Measurements from ENCODE around the gene SLC13A3. TPM values are rescaled to one million over a fixed set of nuclear protein-coding genes. Genes with fewer than 3 reads are reported as not detected.

The SLC13A3 gene
- total RNA-seq, 1 experiment from 2014 or later: not detected

DNA sequence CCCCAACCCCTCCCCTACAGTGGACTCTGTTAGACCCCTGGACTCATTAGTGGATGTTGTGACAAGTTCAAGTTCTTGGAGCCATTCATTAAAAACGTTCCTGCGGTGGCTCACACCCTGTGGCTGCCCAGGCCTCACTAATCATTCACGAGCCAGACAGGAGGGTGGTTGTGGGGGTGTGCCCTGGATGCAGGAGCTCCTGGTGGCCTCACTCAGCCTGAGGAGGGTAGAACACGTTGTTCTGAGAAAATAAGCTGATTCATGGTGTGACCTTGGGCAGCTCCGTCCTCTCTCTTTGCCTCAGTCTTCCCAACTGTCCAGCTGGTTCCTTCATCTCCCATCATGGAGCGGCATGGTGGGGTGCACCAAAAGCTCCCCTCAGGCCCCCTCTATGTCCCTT, 16.7 kb downstream of the SLC13A3 start:
- DNase-seq: peak; percentile 77
- no peak overlapping the region for H3K4me3 Mint-ChIP-seq (ENCODE audit: low read depth, unreplicated experiment)
- H3K4me1 Mint-ChIP-seq (ENCODE audit: low read depth, unreplicated experiment): peaks cover 71% of the 10 kb centered on the region
- intact Hi-C loops (cut with micrococcal nuclease; ENCODE audit: unreplicated experiment): loop anchor here (5.0 kb wide), 1 partner anchor 67 kb away; no protein-coding TSS in a partner anchor
- CTCF ChIA-PET: interaction anchor here (0.6 to 0.9 kb wide), 3 partner anchors 12 to 55 kb away, joined by 3 to 6 read pairs (median 4); no protein-coding TSS in a partner anchor
- BruUV-seq (replicated peaks): no TSS peak
- H3K27me3 Mint-ChIP-seq (ENCODE audit: unreplicated experiment): no peaks in the 10 kb centered on the region
- H3K27ac Mint-ChIP-seq (ENCODE audit: unreplicated experiment): peak overlapping the region; percentile 60
- H3K36me3 Mint-ChIP-seq (ENCODE audit: insufficient read depth, unreplicated experiment): peaks cover 13% of the 10 kb centered on the region
- TF ChIP-seq, protein P1, sequence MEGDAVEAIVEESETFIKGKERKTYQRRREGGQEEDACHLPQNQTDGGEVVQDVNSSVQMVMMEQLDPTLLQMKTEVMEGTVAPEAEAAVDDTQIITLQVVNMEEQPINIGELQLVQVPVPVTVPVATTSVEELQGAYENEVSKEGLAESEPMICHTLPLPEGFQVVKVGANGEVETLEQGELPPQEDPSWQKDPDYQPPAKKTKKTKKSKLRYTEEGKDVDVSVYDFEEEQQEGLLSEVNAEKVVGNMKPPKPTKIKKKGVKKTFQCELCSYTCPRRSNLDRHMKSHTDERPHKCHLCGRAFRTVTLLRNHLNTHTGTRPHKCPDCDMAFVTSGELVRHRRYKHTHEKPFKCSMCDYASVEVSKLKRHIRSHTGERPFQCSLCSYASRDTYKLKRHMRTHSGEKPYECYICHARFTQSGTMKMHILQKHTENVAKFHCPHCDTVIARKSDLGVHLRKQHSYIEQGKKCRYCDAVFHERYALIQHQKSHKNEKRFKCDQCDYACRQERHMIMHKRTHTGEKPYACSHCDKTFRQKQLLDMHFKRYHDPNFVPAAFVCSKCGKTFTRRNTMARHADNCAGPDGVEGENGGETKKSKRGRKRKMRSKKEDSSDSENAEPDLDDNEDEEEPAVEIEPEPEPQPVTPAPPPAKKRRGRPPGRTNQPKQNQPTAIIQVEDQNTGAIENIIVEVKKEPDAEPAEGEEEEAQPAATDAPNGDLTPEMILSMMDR (IDR thresholded peaks at IDR 0.05; ENCODE audit: unreplicated experiment): no peak
- peaks cover 2% of the 10 kb centered on the region for H3K9me3 Mint-ChIP-seq (ENCODE audit: low read depth, unreplicated experiment)

DNA sequence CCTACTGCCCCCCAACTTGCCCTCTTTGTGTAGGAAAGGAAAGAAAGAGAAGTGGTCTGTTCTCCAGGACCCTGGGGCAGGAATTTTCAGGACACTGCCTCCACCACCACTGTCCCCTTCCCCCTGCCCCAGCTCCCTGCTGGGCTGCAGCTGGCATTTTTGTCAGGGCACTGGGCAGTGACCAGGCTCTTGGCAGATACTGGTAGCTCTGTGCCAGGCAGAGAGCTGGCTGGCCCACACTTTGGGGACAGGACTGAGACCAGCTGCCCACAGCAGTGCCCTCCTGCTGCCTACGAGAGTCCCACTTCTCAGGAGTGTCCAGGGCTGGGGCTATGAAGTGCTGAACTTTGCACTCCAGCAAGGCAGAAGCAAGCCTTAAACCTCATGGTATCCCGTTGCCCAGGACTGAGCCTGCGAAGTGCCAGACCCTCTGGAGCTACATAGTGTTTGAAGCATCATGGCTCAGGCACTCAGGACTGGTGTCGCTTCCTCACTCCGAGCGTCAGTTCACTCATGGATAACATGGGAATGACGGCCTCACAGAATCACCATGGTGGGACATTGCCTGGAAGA, 19.3 kb downstream of the SLC13A3 start:
- Mint-ChIP-seq H3K4me1 (ENCODE audit: low read depth, unreplicated experiment) (peaks cover 61% of the 10 kb centered on the region), H3K27me3 (ENCODE audit: unreplicated experiment) (no peaks in the 10 kb centered on the region), H3K27ac (ENCODE audit: unreplicated experiment) (peak overlapping the region; percentile 94), H3K4me3 (ENCODE audit: low read depth, unreplicated experiment) (peak overlapping the region; percentile 22), H3K36me3 (ENCODE audit: insufficient read depth, unreplicated experiment) (peaks cover 13% of the 10 kb centered on the region), H3K9me3 (ENCODE audit: low read depth, unreplicated experiment) (peaks cover 4% of the 10 kb centered on the region)
- DNase-seq: no peak
- no TSS peak for BruUV-seq (replicated peaks)
- intact Hi-C loops (cut with micrococcal nuclease; ENCODE audit: unreplicated experiment): loop anchor here (5.0 kb wide), 1 partner anchor 65 kb away; no protein-coding TSS in a partner anchor
- TF ChIP-seq, protein P1 (IDR thresholded peaks at IDR 0.05; ENCODE audit: unreplicated experiment): no peak
- CTCF ChIA-PET: interaction anchor here (0.8 to 1.4 kb wide), 7 partner anchors 15 to 69 kb away, joined by 3 to 5 read pairs (median 3); partner anchors contain the start of gene TP53RK

DNA sequence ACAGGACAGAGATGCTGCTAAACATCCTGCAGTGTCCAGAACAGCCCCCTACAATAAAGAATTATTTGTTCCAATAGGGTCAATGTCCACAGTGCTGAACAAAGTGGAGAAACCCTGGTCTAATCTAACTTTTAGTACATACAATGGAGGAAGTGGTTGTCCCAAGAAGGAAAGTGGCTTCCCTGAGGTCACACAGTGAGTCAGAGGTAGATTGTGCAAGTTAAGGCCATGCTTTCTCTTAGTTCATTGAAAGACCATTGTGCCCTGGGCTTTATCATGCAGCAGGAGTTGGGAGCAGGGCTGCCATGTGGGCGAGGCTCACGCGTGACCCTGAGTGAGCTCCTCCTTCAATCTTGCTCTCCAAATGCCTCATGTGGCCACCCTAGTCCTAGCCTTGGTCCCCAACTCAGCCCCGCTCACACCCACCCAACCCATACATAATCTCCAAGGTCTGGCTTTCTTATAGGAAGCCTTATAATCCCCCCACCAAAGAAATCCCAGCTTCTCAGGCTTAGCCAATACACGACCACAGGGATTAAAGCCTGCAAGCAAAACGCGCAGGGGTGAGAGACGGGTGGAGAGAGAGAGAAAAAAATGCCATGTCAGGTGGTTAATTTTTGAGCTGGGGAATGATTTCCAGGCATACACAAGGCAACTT, 19.9 kb downstream of the SLC13A3 start:
- Mint-ChIP-seq H3K4me1 (ENCODE audit: low read depth, unreplicated experiment) (peaks cover 59% of the 10 kb centered on the region), H3K27me3 (ENCODE audit: unreplicated experiment) (peaks cover 6% of the 10 kb centered on the region), H3K9me3 (ENCODE audit: low read depth, unreplicated experiment) (peaks cover 4% of the 10 kb centered on the region), H3K27ac (ENCODE audit: unreplicated experiment) (peak overlapping the region; percentile 94), H3K36me3 (ENCODE audit: insufficient read depth, unreplicated experiment) (peaks cover 13% of the 10 kb centered on the region), H3K4me3 (ENCODE audit: low read depth, unreplicated experiment) (peak overlapping the region; percentile 22)
- TF ChIP-seq, protein P1 (IDR thresholded peaks at IDR 0.05; ENCODE audit: unreplicated experiment): no peak
- CTCF ChIA-PET: interaction anchor here (0.6 to 1.4 kb wide), 10 partner anchors 9 to 87 kb away, joined by 3 to 5 read pairs (median 3); partner anchors contain the start of gene TP53RK
- DNase-seq: peak; percentile 88
- no TSS peak for BruUV-seq (replicated peaks)
- intact Hi-C loops (cut with micrococcal nuclease; ENCODE audit: unreplicated experiment): loop anchor here (5.0 kb wide), 1 partner anchor 64 kb away; no protein-coding TSS in a partner anchor

DNA sequence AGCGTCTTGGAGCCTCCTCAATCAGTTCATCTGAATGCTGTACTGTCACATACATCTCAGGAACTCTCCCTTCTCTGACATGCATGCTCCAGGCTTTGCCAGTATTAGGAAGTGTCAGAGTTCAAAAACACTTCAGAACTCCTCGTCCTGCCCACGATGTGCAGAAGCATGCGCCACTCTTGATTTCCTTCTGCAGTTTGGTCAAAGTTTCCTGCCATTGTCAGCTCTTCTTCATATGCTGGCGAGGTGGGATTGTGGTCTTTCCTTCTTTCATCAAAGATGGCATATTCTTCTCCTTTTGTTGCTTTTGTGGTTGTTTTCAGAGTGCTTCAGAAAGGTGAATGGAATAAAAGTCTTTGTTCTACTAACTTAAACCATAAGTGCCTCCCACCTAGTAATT, 21.0 kb downstream of the SLC13A3 start:
- peaks cover 15% of the 10 kb centered on the region for H3K27me3 Mint-ChIP-seq (ENCODE audit: unreplicated experiment)
- peaks cover 49% of the 10 kb centered on the region for H3K4me1 Mint-ChIP-seq (ENCODE audit: low read depth, unreplicated experiment)
- CTCF ChIA-PET: interaction anchor here (1.1 to 1.4 kb wide), 2 partner anchors 17 to 48 kb away, joined by 3 read pairs; no protein-coding TSS in a partner anchor
- intact Hi-C loops (cut with micrococcal nuclease; ENCODE audit: unreplicated experiment): loop anchor here (5.0 kb wide), 1 partner anchor 63 kb away; no protein-coding TSS in a partner anchor
- peaks cover 13% of the 10 kb centered on the region for H3K36me3 Mint-ChIP-seq (ENCODE audit: insufficient read depth, unreplicated experiment)
- DNase-seq: no peak
- peaks cover 4% of the 10 kb centered on the region for H3K9me3 Mint-ChIP-seq (ENCODE audit: low read depth, unreplicated experiment)
- no peak overlapping the region for H3K27ac Mint-ChIP-seq (ENCODE audit: unreplicated experiment)
- BruUV-seq (replicated peaks): no TSS peak
- TF ChIP-seq, protein P1 (IDR thresholded peaks at IDR 0.05; ENCODE audit: unreplicated experiment): no peak
- no peak overlapping the region for H3K4me3 Mint-ChIP-seq (ENCODE audit: low read depth, unreplicated experiment)
